ENCODE measurements around the gene CDKN2B.

DNA sequence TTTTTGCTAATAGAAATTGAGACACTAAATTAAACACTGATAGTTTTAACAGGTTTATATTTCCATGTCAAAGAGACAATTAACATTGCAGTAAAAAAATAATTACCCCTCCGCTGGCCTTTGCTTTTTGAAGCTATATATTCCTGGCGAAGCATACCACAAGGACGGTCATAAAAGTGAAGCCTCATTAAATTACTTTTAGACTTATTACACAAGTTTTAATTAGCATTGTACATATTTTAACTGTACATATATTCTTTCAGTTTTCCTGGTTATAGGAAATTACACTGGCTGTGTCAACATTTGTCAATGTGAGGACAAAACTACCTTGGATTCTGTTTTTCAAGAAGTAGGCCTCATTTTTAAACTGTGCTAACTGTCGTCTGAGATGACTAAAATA, 16.1 kb downstream of the CDKN2B start:
- no peak for TF ChIP-seq CTCF (IDR thresholded peaks at IDR 0.05)
- TF ChIP-seq POLR2A (IDR thresholded peaks at IDR 0.05): no peak
